Omental fat pad (tissue), 4 donors: ENCODE results near the gene ITPR2. TPM values are rescaled to one million over a fixed set of nuclear protein-coding genes. Genes with fewer than 3 reads are reported as not detected.
A peak's percentile ranks its signal among the peaks of the same experiment; 100 is the strongest.

Experiments
- ATAC-seq: fragments of 150-250 bp; one replicate; pipeline ENCODE4 v1.9.1; 2016; ENCODE audit warnings: mild to moderate bottlenecking, moderate library complexity; ENCODE audit not compliant: low FRiP score
- DNase-seq: peaks from one replicate; pipeline ENCODE4 v3.0.0-alpha.2; 2019; ENCODE audit warnings: low spot score
- total RNA-seq, 4 donors: library from RNA; depleted of rRNA; stranded (reverse); fragments of >200 nt; gene quantifications; one replicate each; pipeline ENCODE4 v1.1.0, GENCODE V29; 2016
- TF ChIP-seq, protein P1 (sequence below), 3 donors: fragments of 450-650 bp; IDR thresholded peaks; one replicate each; pipeline ENCODE4 v1.5.1; 2016 to 2017; ENCODE audit warnings: antibody characterized with exemption in 3 of 3, mild to moderate bottlenecking in 3 of 3, moderate library complexity in 2 of 3

Gene ITPR2
- total RNA-seq, 4 donors from 2014 or later: 39.0 to 62.9 (median 47.4) TPM

DNA sequence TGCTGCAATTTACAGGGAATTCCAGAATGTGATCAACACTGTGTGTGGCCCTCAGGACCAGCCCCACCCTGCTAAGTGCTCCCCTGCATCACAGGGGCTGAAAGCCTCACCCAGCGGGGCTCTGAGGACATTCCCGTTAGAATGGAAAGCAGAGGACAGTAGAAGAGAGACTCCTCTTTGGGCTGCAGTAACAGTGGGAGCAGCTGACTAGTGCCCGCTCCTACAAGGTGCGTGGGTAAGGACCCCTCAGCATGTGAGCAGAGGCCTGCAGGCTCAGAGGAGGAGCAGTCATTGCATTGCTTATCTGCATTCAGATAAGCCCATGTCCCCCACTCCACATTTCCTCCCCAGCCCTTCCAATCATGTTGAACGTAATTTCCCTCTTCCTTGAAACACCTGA lies 120.1 kb downstream of the ITPR2 start:
- DNase-seq (no peak), ATAC-seq (no peak)
- TF ChIP-seq, protein P1, sequence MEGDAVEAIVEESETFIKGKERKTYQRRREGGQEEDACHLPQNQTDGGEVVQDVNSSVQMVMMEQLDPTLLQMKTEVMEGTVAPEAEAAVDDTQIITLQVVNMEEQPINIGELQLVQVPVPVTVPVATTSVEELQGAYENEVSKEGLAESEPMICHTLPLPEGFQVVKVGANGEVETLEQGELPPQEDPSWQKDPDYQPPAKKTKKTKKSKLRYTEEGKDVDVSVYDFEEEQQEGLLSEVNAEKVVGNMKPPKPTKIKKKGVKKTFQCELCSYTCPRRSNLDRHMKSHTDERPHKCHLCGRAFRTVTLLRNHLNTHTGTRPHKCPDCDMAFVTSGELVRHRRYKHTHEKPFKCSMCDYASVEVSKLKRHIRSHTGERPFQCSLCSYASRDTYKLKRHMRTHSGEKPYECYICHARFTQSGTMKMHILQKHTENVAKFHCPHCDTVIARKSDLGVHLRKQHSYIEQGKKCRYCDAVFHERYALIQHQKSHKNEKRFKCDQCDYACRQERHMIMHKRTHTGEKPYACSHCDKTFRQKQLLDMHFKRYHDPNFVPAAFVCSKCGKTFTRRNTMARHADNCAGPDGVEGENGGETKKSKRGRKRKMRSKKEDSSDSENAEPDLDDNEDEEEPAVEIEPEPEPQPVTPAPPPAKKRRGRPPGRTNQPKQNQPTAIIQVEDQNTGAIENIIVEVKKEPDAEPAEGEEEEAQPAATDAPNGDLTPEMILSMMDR (IDR thresholded peaks at IDR 0.05): no peak

DNA sequence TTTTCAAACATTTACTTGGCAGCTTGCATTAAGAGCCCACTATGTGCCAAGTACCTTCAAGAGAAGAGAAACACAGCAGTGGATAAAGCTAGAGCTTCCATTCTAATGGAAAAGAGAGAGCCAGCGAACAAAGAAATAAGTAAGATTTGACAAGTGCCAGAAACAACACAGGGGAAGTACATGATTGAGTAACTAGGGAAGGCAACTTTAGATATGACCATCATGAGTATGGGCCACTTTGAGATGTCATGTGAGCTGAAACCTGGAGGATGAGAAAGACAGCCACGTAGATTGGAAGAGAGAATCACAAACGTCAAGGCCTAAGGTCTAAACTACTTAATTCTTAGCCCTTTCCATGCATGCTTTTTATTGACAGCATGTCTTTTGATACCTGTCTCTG lies 121.4 kb downstream of the ITPR2 start:
- DNase-seq: no peak
- TF ChIP-seq, protein P1 (IDR thresholded peaks at IDR 0.05): no peak
- peak; percentile 55 for ATAC-seq

DNA sequence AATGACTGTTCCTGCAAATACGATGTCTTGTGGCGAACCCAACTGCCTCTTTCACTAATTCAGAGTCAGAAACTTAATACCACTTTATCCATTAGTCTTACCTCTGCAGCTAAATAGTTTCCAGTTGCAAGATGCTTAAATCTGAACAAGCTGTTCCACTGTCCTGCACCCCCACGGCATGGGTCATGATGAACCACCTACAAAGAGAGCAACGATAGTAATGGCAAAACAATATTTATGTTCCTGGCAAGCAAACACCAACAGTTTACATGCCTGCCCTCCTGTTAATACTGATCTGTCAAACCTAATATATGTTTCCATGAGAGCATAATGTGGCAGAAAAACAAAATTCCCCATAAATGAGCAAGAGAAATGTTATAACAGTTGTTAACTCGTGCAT lies 121.9 kb downstream of the ITPR2 start:
- ATAC-seq (no peak), DNase-seq (no peak)
- TF ChIP-seq, protein P1 (IDR thresholded peaks at IDR 0.05): no peak

DNA sequence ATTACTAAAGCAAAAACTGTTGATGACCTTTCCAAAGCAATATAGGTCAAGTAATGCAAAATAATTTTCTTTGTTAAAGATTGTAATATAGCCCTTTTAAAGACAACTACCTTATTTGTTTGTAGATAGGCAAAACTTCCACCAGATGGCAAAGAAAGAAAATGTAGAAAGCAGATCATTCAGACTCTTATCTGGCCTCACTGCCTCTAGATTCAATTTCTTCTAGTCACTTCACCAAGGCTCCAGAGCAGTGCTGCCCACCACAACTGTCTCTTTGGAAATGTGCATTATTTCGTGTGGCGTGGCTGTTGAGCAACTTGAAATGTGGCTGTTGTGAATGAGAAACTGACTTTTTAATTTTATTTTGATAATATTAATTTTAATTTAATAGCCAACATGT lies 127.1 kb downstream of the ITPR2 start:
- ATAC-seq (no peak), DNase-seq (no peak)
- TF ChIP-seq, protein P1 (IDR thresholded peaks at IDR 0.05): no peak

DNA sequence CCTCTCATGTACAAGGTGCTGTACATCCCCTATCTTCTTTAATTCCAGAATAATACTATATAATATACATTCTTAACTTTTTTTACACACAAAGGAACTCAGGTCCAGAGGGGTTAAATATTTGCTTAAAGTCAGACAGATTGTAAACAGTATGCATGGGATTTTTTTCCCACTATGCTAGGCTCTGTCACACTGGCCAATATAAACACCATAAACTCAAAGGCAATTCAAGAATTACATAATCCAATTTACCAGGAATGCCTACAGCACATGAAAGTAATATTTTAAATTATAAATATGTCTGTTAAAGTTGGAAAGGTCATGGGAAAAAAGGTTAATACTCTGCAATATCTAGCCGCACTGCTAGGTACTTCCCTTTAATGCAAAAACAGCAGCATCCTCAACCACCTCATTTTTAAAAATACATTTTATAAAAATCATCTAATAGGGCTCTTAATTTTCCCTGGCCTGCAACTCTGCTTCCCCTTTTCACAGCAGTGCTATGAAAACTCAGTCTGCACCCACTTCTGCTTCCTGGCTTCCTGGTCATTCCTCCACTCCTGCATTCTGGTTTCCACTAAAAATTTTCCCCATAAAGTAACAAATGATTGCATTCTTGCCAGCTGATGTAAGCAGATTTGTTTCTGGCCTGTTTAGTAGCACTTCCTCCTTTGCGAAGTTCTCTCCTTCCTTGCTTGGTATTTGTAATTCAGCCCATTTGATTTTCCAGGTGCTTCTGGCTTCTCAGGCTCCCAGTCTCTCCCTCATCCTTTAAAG lies 128.1 kb downstream of the ITPR2 start:
- DNase-seq: no peak
- no peak for ATAC-seq
- TF ChIP-seq, protein P1 (IDR thresholded peaks at IDR 0.05): no peak

DNA sequence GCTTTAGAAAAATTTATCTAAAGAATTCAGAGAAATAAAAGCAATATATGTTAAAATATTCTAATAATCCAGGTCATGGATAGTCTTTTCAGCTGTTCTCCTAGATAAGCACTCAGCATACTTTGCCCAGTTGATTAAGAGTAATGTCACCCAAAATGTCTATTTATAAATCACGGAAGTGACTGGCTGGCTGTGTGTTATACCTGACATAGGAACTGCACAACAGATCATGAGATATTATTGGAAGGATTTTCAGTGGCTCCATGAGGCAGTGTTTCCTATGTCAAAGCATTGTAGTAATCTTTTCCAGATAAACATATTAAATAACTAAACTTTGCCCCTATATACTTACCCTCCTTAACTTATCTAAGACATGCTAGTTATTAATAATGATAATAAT lies 128.8 kb downstream of the ITPR2 start:
- TF ChIP-seq, protein P1 (IDR thresholded peaks at IDR 0.05): no peak
- DNase-seq: no peak
- no peak for ATAC-seq

DNA sequence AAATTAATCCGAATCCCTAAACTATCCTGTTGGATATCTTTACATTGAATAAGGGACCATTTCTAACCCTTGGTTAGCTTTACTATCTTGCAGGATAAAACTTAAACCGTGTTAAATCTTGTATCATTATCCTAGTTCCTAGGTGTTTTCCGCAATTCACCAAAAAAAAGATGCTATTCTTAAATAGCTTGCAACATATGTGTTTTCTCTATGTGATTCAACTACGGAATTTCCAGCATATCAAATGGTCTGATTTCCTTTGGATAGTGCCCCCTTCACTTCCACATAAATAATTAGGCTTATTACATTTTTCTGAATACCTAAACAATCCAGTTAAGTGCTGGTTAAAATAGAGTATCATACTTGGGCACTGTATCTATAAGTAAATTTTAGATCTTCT lies 130.3 kb downstream of the ITPR2 start:
- TF ChIP-seq, protein P1 (IDR thresholded peaks at IDR 0.05): no peak
- ATAC-seq: no peak

More for the DNA sequence above, 130.3 kb downstream of the ITPR2 start:
- DNase-seq: no peak
